Coronary artery (tissue), 2 donors: ENCODE results near the gene TOMM20.
"Not testable (repeated sequence)": the region's sequence is repeated elsewhere in the genome, so short reads cannot be mapped to it uniquely, and the experiment has no call there.

Experiments
- DNase-seq: peaks from one replicate; pipeline ENCODE4 v3.0.0-alpha.2; 2017; ENCODE audit warnings: low spot score
- H3K27ac ChIP-seq, 2 donors: fragments of 200-600 bp; sonication (generic); one replicate each; pipeline ENCODE4 v1.5.1; 2016 to 2019
- H3K4me3 ChIP-seq: fragments of 200-600 bp; sonication (generic); 2 replicates; pipeline ENCODE4 v1.5.1; 2016; ENCODE audit warnings: mild to moderate bottlenecking, moderate library complexity
- TF ChIP-seq, protein P1 (sequence below): fragments of 200-600 bp; sonication (generic); IDR thresholded peaks from one replicate; pipeline ENCODE4 v1.5.1; 2019; ENCODE audit warnings: antibody characterized with exemption

The TOMM20 gene

GRCh38 chr1:235090406-235091069, 38.1 kb downstream of the TOMM20 start:
- TF ChIP-seq, protein P1, sequence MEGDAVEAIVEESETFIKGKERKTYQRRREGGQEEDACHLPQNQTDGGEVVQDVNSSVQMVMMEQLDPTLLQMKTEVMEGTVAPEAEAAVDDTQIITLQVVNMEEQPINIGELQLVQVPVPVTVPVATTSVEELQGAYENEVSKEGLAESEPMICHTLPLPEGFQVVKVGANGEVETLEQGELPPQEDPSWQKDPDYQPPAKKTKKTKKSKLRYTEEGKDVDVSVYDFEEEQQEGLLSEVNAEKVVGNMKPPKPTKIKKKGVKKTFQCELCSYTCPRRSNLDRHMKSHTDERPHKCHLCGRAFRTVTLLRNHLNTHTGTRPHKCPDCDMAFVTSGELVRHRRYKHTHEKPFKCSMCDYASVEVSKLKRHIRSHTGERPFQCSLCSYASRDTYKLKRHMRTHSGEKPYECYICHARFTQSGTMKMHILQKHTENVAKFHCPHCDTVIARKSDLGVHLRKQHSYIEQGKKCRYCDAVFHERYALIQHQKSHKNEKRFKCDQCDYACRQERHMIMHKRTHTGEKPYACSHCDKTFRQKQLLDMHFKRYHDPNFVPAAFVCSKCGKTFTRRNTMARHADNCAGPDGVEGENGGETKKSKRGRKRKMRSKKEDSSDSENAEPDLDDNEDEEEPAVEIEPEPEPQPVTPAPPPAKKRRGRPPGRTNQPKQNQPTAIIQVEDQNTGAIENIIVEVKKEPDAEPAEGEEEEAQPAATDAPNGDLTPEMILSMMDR, result no peak
- peak overlapping the region in 1 of 2 donors; percentile 22 for H3K27ac ChIP-seq
- DNase-seq, result peak; percentile 58
- H3K4me3 ChIP-seq, result no peak overlapping the region

DNA sequence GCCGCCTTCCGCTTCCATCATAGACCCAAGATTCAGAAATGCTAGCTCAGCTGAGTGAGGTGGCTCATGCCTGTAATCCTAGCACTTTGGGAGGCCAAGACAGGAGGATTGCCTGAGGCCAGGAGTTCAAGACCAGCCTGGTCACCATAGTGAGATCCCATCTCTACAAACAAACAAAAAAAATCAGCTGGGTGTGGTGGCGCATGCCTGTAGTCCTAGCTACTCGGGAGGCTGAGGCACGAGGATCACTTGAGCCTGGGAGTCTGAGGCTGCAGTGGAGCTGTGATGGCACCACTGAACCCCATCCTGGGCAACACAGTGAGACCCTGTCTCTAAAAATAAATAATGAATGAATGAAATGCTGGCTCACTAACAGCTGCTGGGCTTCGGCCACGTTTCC, 39.7 kb downstream of the TOMM20 start:
- TF ChIP-seq, protein P1, result no peak
- DNase-seq, result no peak
- Histone ChIP-seq H3K4me3 (no peak overlapping the region), H3K27ac (no peak overlapping the region)

- TF ChIP-seq, protein P1, result no peak
Observed at GRCh38 chr1:235088430-235088829, 40.2 kb downstream of the TOMM20 start.

GRCh38 chr1:235087906-235088305, 40.7 kb downstream of the TOMM20 start:
- no peak for DNase-seq
- H3K4me3 ChIP-seq, result no peak overlapping the region
- TF ChIP-seq, protein P1, result no peak
- no peak overlapping the region for H3K27ac ChIP-seq

More at GRCh38 chr1:235088430-235088829, 40.2 kb downstream of the TOMM20 start:
- Histone ChIP-seq H3K27ac (no peak overlapping the region), H3K4me3 (no peak overlapping the region)
- no peak for DNase-seq

DNA sequence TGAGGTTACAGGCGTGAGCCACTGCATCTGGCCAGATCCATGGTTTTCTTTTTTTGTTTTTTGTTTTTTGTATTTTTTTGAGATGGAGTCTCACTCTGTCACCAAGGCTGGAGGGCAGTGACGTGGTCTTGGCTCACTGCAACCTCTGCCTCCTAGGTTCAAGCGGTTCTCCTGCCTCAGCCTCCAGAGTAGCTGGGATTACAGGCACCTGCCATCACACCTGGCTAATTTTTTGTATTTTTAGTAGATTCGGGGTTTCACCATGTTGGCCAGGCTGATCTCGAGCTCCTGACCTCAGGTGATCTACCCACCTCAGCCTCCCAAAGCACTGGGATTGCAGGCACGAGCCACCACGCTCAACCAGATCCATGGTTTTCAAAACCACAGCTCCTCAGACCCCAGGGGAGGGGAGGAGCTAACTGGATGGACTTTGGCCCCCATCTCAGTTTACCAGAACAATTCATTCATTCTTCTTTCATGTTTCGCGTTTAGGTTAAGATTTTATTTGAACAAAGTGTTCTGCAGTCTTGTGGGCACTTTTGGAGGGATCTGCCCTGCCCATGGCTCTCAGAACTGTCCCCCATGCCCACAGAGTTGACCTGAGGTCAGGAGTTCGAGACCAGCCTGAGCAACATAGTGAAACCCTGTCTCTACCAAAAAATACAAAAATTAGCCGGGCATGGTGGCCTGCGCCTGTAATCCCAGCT, 43.1 kb downstream of the TOMM20 start:
- not testable (repeated sequence) for H3K27ac ChIP-seq, H3K4me3 ChIP-seq, DNase-seq

DNA sequence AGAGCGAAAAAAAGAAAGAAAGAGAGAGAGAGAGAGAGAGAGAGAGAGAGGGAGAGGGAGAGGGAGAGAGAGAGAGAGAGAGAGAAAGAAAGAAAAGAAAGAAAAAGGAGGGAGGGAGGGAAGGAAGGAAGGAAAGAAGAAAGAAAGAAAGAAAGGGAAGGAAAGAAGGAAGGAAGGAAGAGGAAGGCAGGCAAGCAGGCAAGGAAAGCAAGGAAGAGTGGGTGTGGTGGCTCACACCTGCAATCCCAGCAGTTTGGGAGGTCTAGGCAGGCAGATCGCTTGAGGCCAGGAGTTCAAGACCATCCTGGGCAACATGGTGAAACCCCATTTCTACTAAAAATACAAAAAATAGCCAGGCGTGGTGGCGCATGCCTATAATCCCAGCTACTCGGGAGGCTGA, 47.8 kb downstream of the TOMM20 start:
- not testable (repeated sequence) for H3K4me3 ChIP-seq, H3K27ac ChIP-seq, DNase-seq

- H3K27ac ChIP-seq, result peak overlapping the region; percentile 16 to 69
- not testable (repeated sequence) for H3K4me3 ChIP-seq, DNase-seq
Observed at GRCh38 chr1:235080297-235080657, 48.4 kb downstream of the TOMM20 start.

GRCh38 chr1:235079443-235080296, 49.0 kb downstream of the TOMM20 start:
- Histone ChIP-seq H3K4me3 (no peak overlapping the region), H3K27ac (peak overlapping the region; percentile 16 to 69)
- DNase-seq, result no peak
- TF ChIP-seq, protein P1, result no peak
